Activated CD8-positive, alpha-beta memory T cell treated with anti-CD3 and anti-CD28 coated beads, Interleukin-2, amount 50 U/mL, for 48 hours (primary cell): ENCODE results near the gene KLF16.

Source experiments
- DNase-seq: peaks from one replicate; pipeline ENCODE4 v3.0.0-alpha.2; 2020

KLF16 gene

DNA sequence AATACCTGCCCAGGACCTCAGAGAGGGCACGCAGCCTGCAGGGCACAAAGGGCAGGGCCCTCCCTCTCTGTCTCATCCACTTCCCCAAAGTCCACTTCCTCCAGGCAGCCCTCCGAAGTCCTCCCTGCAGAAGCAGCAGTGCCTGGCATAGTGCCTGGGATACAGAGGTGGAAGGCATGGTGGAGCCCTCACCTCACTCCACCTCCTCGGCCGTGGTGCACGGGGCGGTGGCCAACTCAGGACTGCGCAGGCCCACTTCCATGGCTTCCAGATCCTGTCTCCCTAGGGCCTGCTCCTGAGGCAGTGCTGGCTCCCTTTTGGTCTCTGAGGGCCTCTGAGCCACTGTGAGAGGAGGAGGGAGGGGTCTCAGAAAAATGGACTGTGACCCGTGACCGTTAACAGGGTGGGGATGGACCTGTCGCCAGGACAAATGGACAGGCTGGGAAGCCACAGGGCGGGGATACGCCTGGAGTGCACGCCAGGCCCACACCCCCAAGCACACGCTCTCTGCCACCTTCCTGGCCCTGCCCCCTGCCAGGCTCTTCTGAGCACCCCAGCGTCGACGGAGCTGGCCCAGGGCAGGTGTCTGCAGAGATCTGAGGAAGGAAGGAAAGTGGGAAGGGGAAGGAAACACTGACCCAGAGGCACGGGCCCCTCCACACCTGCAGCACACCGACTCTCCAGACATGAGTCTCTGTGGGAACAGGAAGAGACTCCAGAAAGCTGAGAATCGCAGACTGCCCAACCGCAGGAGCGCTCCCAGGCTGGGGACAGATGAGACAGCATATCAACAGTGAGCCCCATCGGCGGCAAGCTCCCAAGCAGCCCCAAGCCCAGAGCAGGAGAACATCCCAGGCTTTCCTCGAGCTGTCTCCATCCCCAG, 23.5 kb downstream of the KLF16 start:
- no peak for DNase-seq

DNA sequence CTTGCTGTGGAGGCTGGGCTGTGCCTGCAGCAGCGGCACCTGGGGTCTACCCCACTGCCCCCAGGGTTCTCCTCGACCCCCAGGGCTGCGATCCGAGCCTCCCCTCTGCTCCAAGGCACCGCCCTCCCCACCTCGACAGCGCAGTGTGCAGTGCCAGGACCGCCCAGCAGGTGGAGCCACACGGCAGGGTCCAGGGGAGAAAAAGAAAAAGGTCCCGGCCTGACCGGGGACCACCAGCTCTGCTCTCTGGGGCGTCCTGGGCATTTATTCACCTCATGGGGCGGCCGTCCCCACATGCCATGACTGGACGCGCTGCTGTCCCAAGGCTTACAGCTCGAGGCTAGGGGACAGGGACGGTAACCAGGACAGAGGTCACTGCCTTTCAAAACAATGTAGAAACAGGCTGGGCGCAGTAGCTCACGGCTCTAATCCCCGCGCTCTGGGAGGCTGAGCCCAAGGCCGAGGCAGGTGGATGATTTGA, 25.7 kb downstream of the KLF16 start:
- peak; percentile 93 for DNase-seq

DNA sequence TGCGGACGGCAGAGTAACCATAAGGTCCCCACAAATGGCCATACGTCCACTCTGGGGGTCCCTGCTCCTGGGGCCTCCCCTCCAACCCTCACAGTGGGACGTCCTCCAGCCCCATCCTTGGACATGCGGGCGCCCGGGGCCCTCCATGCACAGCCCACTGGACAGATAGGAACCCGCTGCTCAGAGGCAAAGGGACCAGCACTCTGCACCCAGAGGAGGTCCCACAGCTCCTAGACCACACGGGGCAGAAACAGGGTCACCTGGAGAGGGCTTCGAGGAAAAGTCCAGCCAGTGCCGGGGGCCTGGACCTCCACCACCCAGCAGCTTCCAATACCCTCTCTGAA, 26.2 kb downstream of the KLF16 start:
- DNase-seq, result no peak

DNA sequence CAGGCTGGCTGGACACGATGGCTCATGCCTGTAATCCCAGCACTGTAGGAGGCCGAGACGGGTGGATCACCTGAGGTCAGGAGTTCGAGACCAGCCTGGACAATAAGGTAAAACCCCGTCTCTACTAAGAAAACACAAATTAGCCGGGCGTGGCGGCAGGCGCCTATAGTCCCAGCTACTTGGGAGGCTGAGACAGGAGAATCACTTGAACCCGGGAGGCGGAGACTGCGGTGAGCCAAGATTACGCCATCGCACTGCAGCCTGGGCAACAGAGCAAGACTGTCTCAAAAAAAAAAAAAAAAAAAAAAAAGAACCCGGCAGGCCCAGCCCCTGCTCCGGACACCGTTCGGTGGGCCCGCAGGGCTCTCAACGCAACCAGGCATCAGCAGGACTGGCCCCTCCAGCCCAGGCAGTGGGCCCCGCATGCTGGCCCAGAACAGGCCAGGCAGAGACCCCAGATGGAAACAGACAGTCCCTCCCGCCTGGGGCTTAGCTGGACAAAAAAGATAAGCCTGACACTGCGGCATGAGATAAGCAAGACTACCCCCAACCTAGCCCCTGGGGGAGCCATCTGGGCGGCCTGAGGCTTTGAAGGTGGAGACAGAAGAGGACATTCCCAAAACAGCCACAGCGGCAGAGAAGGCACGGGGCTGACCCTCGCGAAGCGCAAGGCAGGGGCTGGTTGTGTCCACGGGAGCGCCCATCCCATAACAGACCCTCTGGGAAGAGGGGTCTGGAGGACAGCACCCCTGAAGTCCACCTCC, 26.7 kb downstream of the KLF16 start:
- DNase-seq, result no peak

DNA sequence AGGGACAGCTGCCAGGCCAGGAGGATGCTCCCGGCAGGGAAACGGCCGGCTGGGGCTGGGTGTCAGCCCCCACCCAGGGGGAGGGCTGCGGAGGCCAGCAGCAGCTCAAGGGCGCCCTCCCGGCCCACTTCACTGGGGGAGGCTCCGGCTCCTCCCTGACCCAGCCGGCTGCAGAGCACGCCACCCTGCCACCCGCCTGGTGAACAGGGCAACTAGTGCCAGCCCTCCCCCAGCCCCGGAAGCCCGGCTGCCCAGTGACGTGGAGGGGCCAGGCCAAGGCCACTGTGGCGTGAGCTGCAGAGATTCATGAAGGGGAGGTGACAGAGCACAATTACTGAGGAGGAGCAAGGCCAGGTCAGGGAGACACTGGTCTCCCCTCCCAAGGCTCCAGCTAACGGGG, 29.8 kb downstream of the KLF16 start:
- no peak for DNase-seq

DNA sequence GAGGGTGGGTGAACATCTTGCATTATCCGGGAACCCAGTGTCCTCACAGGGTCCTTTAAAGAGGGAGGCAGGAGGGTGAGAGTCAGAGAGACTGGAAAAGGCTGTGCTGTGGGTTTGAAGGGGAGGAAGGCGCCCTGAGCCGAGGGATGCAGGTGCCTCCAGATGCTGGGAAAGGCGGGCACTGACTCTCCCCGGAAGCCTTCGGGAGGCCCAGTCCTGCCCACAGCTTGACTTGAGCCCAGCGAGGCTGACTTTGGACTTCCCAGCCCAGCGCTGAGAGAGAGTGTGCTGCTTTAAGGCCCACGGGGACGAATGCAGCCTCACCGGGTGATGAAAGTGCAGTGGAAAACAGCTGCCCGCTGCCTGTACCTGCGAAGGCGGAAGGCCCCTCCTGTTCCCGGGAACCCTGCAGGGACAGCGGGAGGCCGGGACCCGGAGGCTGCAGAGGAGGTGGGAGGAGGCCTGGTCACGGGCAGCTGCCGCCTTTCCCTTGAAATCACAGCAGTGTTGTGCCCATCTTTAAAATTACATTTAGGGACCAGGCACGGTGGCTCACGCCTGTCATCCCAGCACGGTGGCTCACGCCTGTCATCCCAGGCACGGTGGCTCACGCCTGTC, 31.2 kb downstream of the KLF16 start:
- DNase-seq, result no peak

DNA sequence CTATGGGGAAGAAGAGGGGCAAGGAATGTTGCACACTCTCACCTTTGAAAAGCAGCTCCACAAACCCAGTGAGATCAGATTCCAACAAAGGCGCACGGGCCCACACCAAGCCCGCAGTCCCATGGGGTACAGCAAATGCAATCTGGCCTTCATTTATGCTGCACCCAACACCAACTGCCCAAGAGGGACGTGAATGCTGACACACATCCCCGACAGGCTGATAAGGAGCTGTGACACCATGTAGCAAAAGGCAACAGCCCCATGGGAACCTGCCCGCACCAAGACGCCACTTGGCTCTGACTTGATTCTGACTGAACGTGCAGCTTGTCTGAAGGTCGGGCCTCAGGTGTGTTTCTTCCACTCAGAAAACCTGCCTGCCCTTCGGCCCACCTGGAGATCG, 32.4 kb downstream of the KLF16 start:
- DNase-seq, result no peak

DNA sequence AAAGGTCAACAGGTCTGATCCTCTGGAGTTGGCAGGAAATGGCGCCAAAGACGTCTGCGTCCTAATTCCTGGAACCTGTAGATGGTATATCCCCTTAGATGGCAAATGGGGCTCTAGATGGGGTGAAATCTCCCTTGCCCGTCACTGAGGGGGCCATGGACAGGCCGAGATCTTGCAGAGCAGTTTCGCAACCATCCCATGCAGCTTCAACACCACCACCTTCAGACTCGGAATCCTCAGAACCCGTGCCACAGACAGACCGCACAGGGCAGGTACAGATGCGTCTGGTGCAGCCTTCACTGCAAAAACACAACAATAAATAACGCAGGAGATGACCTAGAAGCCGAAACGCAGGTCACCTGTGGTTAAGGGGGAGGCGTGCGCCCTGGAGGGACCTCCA, 32.8 kb downstream of the KLF16 start:
- DNase-seq, result no peak

DNA sequence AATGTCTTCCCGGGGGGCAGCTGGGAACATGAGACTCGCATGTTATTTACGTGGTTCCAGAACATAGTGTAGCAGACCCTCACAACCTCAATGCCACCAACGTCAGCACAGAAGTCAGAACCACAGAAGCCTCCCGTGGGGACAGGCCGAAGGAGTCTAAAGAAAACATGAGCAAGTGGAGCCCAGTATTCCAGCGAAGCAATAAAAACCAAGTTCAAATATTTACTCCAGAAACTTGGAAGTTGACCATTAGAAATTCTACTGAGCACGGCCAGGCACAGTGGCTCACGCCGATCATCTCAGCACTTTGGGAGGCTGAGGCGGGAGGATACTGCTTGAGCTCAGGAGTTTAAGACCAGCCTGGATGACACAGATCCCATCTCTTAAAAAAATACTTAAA, 33.4 kb downstream of the KLF16 start:
- no peak for DNase-seq

DNA sequence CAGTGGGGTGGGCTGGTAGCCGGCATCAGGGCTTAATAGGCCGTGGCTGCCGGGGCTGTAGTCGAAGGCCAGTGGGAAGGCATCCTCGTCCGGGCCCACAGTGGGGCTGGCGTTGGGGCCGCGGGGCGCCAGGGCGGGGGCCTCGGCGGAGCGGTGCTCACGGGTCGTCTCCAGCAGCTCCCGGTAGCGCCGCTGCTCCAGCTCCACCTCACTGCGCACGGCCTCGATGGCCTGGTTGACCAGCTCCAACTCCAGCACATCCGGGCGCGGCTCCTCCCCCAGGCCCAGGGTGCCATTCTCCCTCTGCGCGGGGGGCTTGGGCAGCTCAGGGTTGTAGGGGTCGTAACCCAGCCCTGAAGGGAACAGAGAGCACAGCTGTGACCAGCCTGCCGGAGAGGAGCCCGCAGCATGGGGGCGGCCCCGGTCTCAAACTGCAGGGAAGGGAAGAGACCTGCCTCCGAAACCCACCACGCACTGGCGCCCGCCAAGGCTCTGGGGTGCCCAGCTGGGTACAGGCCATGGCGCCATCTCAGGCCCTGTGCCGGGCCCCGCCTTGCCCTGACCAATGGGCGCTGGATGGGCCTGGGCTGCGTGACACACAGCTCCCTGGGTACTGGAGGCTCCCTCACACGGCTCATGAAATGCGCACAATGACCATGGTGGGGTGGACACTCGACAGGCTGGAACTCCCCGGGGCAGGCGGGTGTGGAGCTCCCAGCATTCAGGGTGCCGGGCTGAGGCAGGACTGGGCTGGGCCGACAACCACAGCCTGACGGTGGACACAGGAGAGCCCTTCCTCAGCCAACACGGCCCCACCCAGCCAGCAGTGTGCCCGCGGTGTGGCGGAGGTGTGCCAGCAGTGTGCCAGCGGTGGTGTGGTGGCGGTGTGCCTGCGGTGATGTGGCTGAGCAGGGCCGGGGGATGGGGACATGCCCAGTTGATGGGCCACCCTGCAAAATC, 34.8 kb downstream of the KLF16 start:
- DNase-seq, result no peak

DNA sequence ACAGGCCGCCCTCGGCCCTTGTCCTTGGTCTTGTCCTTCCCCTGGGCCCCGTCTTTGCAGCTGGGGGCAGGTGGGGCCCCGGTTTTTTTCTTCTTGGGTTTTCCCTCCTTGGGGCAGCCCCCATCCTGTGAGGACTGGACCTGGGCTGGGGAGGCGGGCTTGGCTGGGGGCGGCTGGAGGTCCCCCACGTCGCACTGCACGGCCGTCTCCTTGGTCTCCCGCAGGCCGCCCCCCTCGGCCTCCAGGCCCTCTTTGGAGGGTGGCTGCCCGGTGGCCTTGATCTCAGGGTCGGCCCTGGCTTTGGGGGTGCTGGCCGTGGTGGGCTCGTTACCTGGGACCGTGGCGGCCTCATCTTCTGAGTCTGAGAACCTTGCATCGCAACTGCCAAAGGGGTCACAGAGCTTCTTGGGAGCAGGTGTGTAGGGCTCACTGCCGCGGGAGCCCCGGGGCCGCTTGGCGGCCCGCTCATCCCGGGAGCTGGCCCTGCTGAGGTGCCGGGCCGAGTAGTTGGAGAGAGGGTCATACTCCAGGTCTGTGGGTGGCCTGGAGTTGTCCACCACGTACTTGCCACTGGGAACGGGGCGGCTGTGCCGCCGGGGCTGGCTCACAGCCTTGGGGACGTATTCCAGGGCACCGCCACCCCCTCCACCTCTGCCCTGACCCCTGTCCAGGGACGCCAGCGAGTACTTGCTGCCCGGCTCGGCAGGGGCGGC, 35.7 kb downstream of the KLF16 start:
- DNase-seq, result no peak

DNA sequence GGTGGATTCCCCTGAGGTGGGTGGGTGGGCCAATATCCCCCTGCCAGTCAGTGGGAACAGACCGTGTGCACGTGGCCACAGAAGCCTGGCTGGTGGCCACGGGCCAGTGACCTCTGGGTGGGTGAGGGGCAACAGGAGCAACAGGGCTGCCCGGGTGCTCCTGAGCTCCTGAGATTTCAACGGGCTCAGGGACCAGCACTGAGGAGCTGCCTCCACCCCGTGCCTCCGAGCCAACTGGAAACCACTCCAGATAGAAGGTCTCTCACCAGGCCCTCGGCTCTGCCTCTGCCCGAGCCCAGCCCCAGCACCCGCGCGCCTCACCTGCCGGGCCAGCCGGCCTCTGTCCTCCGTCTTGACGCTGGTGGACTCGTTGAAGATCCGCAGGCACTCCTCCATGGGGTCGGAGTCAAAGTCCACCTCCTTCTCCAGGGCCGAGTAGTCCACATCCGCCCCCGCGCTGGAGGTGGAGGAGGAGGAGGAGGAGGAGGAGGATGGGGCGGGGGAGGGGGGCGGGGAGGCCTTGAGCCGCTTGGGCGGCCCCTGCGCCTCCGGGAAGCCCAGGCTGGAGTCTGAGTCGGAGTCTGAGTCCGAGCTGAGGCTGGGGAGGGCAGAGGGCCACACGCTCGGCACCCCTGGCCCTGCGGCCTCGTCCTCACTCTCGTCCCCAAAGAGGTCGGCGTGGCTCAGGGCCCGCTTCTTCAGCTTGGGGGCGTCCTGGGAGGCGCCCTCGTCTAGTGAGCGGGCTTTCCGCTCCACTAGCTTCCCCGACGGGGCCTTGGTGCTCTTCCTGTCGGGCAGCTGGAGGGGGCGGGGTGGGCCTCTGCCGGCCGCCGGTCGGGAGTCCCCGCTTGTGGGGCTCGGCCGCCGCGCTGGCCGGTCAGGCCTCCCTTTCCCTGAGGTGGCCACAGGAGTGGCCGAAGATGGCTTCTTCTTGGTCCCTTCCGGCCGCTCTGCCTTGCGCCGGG, 36.5 kb downstream of the KLF16 start:
- no peak for DNase-seq

DNA sequence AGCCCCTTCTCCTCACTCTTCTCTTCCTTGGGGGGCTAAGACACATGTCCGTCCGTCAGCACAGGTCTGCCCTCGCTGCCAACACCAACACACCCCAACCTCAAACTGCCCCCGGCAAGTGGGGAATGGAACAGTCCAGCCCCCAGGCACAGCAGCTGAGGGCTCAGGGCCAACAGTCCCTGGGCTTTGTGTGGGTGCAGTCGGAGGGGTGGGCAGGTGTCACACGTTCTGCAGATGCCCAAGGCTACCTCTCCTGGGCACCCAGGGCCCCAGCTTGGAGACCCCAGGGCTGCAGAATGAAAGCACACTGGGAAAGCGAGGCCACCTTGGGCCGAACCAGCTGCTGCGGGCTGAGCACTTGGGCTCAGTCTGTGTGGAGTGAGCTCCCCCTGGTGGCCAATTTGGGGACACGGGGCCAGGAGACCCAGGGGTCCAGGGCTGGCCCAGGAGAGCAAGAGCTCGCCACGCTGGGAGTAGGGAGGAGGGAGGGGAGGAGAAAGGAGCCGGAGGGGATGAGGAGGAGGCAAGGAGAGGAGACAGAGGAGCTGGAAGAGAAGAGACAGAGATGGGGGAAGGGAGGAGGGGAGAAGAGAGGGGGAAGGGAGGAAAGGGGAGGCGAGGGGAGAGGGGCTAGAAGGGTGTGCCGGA, 37.3 kb downstream of the KLF16 start:
- peak; percentile 90 for DNase-seq

DNA sequence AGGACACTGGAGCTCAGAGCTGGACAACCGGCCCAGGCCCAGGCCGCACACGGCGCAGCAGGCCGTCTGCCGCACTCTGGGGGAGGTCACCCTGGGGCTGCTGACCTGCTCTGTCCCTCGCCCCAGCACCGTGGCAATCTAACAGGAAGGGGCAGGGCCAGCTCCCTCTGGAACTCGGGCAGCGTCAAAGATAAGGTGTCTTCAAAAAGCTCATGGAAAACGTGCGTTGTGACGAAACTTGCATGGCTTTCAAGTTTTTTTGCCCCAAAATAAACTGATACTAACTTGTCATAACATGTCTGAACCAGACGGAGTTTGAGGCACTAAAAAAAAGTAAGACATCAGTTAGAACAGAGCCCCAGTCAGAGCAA, 39.1 kb downstream of the KLF16 start:
- no peak for DNase-seq

DNA sequence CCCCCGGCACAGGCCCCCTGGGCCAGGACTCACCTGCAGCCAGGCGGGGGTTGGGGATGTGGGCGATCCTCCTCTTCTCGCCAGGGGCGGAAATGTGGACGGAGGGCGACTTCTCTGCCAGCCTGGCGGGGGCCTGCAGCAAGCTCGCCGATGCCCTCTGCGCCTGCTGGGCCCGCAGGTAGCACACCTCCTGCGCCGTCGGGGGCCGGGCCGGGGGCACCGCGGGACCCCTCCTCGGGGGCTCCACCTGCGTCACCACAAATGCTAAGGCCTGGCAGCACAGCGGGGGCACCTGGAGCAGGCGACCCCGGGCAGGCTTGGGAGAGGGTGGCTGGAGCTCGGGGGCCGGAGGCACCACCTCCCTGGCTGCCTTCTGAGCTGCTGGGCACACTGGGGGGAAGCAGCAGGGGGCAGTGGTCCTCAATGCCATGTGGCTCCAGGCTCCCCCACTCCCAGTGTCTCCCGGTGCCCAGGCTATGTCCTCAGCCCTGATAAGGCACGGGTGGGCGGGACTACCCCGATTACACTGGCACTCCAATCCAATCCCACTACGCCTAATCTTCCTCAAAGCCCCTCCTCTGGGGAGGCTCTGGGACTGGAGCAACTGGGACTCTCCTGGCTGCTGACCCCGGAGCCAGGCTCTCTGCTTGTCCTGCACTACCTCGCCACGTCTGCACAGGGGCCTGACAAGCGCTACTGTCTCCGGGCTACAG, 39.7 kb downstream of the KLF16 start:
- DNase-seq, result no peak

DNA sequence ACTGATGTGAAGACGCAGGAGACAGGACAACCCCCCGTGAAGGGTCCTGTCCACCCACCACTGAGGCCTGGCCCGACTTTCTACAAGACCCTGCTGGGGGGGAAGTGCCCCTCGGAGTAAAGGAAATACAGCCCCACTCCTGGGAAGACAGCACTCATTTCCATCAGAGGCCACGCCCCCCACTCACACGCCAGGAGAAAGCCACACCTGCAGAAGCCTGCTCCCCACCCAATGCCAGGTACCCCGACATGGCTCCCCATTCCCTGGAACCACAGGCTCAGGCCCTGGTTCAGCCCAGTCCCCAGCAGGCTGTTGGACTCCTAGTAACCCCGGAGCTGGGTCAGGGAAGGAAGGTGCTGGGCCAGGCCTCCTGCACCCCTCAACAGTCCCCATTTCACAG, 40.4 kb downstream of the KLF16 start:
- DNase-seq, result no peak

DNA sequence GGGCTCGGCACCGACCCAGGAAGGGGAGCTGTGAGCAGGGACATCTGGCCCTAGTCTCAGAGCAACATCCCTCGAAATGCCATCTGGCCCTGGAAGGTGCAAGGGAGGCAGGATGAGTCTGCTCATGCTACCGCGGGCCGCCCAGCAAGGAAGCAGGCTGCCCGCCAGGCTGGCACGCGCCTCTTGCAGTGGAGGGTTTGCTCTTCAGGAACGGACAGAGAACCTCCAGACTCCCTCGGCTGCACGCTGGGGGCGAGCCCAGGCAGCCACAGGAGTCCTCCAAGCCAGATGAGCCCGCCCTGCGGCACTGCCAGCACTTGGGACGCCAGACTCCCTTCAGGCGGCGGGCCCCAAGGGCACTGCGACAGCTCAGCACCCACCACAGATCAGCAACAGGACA, 41.2 kb downstream of the KLF16 start:
- no peak for DNase-seq

DNA sequence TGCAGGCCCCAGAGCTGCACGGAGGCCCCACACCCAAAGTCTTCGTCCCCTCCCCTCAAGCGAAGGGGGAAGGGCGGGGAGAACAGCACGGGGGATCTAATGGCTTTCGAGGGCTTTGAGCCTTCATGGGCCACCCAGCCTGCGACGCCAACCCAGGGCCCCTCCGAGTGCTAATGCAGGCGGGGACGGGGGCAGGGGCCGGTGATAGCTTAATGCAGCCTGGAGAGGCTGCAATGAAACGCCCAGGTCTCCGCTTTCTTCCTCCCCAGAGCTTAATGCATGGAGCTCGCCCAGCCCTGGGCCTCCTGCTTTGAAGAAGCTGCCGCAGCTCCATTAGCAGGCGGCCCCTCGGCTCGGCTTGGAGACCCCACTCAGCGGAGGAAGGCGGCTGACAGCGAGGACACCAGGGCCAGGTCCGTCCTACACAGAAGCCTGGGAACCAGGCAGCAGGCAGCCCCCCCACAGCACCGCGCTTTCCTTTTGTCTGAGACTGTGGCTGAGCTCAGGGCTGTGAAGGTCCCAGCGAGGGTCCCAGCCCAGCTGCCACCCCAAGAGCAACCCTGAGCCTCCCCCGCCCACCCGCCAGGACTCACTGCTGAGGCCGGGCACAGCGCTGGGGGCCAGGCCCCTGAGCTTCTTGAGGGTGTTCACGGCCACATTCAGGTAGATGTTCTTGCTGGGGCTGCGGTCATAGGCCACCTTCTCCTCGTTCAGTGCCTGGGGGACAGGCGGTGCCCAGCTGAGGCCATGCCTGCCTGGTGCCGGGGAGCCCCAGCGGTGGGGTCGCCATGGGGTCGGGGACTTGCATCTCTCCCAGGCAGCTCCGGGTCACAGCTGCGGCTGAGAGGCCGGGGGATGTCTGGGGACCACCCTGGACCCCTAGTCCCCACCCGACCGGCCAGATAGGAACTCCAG, 43.8 kb downstream of the KLF16 start:
- no peak for DNase-seq
